Neural progenitor cell (in vitro differentiated cells): ENCODE data around the gene COL23A1. TPM values are rescaled to one million over a fixed set of nuclear protein-coding genes. Genes with fewer than 3 reads are reported as not detected.

Source experiments
- DNase-seq: peaks from one replicate; pipeline ENCODE4 v3.0.0-alpha.2; 2016; ENCODE audit warnings: low spot score
- H2AFZ ChIP-seq: fragments of 200-600 bp; sonication (generic); replicated peaks from 2 replicates; pipeline ENCODE4 v1.6.1; 2016; ENCODE audit warnings: antibody characterized with exemption
- H3F3A ChIP-seq: fragments of 200-600 bp; sonication (generic); 2 replicates; pipeline ENCODE4 v1.6.1; 2016; ENCODE audit warnings: antibody characterized with exemption, low read depth
- H3K27ac ChIP-seq: fragments of 200-600 bp; sonication (generic); 2 replicates; pipeline ENCODE4 v1.5.1; 2016; ENCODE audit warnings: mild to moderate bottlenecking
- H3K27me3 ChIP-seq: fragments of 200-600 bp; sonication (generic); 2 replicates; pipeline ENCODE4 v1.6.1; 2016; ENCODE audit warnings: mild to moderate bottlenecking, moderate library complexity
- H3K36me3 ChIP-seq: fragments of 200-600 bp; sonication (generic); 2 replicates; pipeline ENCODE4 v1.5.1; 2016
- H3K4me1 ChIP-seq: fragments of 200-600 bp; sonication (generic); 2 replicates; pipeline ENCODE4 v1.6.1; 2016; ENCODE audit warnings: mixed run types
- H3K4me2 ChIP-seq: fragments of 200-600 bp; sonication (generic); 2 replicates; pipeline ENCODE4 v1.6.1; 2016
- H3K4me3 ChIP-seq: fragments of 200-600 bp; sonication (generic); 2 replicates; pipeline ENCODE4 v1.5.1; 2016
- H3K79me2 ChIP-seq: fragments of 200-600 bp; sonication (generic); 2 replicates; pipeline ENCODE4 v1.6.1; 2016; ENCODE audit warnings: low read depth
- H3K9ac ChIP-seq: fragments of 200-600 bp; sonication (generic); 2 replicates; pipeline ENCODE4 v1.6.1; 2016
- H3K9me3 ChIP-seq: fragments of 200-600 bp; sonication (generic); 2 replicates; pipeline ENCODE4 v1.5.1; 2016; ENCODE audit warnings: low read depth
- H4K20me1 ChIP-seq: fragments of 200-600 bp; sonication (generic); 2 replicates; pipeline ENCODE4 v1.6.1; 2016; ENCODE audit warnings: low read depth
- H3K27ac Mint-ChIP-seq: 3 replicates; pipeline ENCODE4 v1.8.0; 2021; ENCODE audit warnings: mixed read lengths
- H3K27me3 Mint-ChIP-seq: 2 replicates; pipeline ENCODE4 v1.8.0; 2022; ENCODE audit warnings: low read depth, mild to moderate bottlenecking, inconsistent platforms, moderate library complexity, mixed read lengths; ENCODE audit not compliant: insufficient read depth
- H3K36me3 Mint-ChIP-seq: 3 replicates; pipeline ENCODE4 v1.8.0; 2021; ENCODE audit warnings: mixed read lengths
- H3K4me1 Mint-ChIP-seq: 3 replicates; pipeline ENCODE4 v1.8.0; 2021; ENCODE audit warnings: mixed read lengths
- H3K4me3 Mint-ChIP-seq: 3 replicates; pipeline ENCODE4 v1.8.0; 2021; ENCODE audit warnings: mild to moderate bottlenecking, moderate library complexity, mixed read lengths
- H3K9me3 Mint-ChIP-seq: 3 replicates; pipeline ENCODE4 v1.8.0; 2020; ENCODE audit warnings: mixed read lengths
- CTCF ChIP-seq: fragments of 200-600 bp; sonication (generic); IDR thresholded peaks from 2 replicates; pipeline ENCODE4 v1.5.1; 2017; ENCODE audit warnings: antibody characterized with exemption, mild to moderate bottlenecking
- EZH2 ChIP-seq: fragments of 200-600 bp; sonication (generic); IDR thresholded peaks from 2 replicates; pipeline ENCODE4 v1.6.1; 2017; ENCODE audit warnings: antibody characterized with exemption, mild to moderate bottlenecking, moderate library complexity
- EZH2phosphoT487 ChIP-seq: fragments of 200-600 bp; sonication (generic); IDR thresholded peaks from 2 replicates; pipeline ENCODE4 v1.6.1; 2017; ENCODE audit warnings: antibody characterized with exemption
- total RNA-seq: library from RNA; depleted of rRNA; stranded (reverse); fragments of >200 nt; gene quantifications from 2 replicates; pipeline ENCODE4 v1.2.3, GENCODE V29; 2015; ENCODE audit warnings: low replicate concordance

Gene COL23A1
- total RNA-seq, 1 donor from 2014 or later: not detected

- no peaks in the 10 kb centered on the region for H4K20me1 ChIP-seq
- H3K4me3 ChIP-seq: no peak overlapping the region
- no peaks in the 10 kb centered on the region for H3K27me3 ChIP-seq
- H3K9ac ChIP-seq: no peak overlapping the region
- Mint-ChIP-seq H3K9me3 (no peaks in the 10 kb centered on the region), H3K4me1 (peaks cover 7% of the 10 kb centered on the region), H3K36me3 (no peaks in the 10 kb centered on the region), H3K27ac (peak overlapping the region; percentile 53), H3K27me3 (peaks cover 4% of the 10 kb centered on the region), H3K4me3 (no peak overlapping the region)
- no peaks in the 10 kb centered on the region for H3F3A ChIP-seq
- no peaks in the 10 kb centered on the region for H3K79me2 ChIP-seq
- H3K9me3 ChIP-seq: no peaks in the 10 kb centered on the region
- no peaks in the 10 kb centered on the region for H3K4me1 ChIP-seq
- no peak overlapping the region for H2AFZ ChIP-seq
- DNase-seq: no peak
- no peak overlapping the region for H3K4me2 ChIP-seq
- H3K36me3 ChIP-seq: no peaks in the 10 kb centered on the region
- TF ChIP-seq EZH2 (no peak), EZH2phosphoT487 (no peak), CTCF (no peak)
- no peak overlapping the region for H3K27ac ChIP-seq
Measured at GRCh38 chr5:178242416-178242815, 347.8 kb downstream of the COL23A1 start.

GRCh38 chr5:178241688-178242231 lies 348.4 kb downstream of the COL23A1 start:
- no peaks in the 10 kb centered on the region for H4K20me1 ChIP-seq
- H3K9me3 ChIP-seq: no peaks in the 10 kb centered on the region
- H3K4me1 ChIP-seq: no peaks in the 10 kb centered on the region
- no peak overlapping the region for H3K27ac Mint-ChIP-seq
- no peaks in the 10 kb centered on the region for H3K36me3 ChIP-seq
- no peaks in the 10 kb centered on the region for H3K27me3 ChIP-seq
- peaks cover 6% of the 10 kb centered on the region for H3K27me3 Mint-ChIP-seq
- H3F3A ChIP-seq: no peaks in the 10 kb centered on the region
- H2AFZ ChIP-seq: no peak overlapping the region
- H3K9me3 Mint-ChIP-seq: no peaks in the 10 kb centered on the region
- no peak for DNase-seq
- no peak overlapping the region for H3K9ac ChIP-seq
- peaks cover 7% of the 10 kb centered on the region for H3K4me1 Mint-ChIP-seq
- H3K27ac ChIP-seq: no peak overlapping the region
- H3K4me3 ChIP-seq: no peak overlapping the region
- H3K4me3 Mint-ChIP-seq: no peak overlapping the region
- no peaks in the 10 kb centered on the region for H3K36me3 Mint-ChIP-seq
- H3K4me2 ChIP-seq: no peak overlapping the region
- H3K79me2 ChIP-seq: no peaks in the 10 kb centered on the region
- TF ChIP-seq EZH2 (no peak), EZH2phosphoT487 (no peak), CTCF (no peak)

- Histone ChIP-seq H3K4me3 (no peak overlapping the region), H2AFZ (no peak overlapping the region), H3K4me2 (no peak overlapping the region), H3K27ac (no peak overlapping the region), H3K9ac (no peak overlapping the region), H3K36me3 (no peaks in the 10 kb centered on the region), H3K79me2 (no peaks in the 10 kb centered on the region), H3K4me1 (no peaks in the 10 kb centered on the region), H3K9me3 (no peaks in the 10 kb centered on the region), H3K27me3 (no peaks in the 10 kb centered on the region), H3F3A (no peaks in the 10 kb centered on the region), H4K20me1 (no peaks in the 10 kb centered on the region)
- Mint-ChIP-seq H3K4me1 (peaks cover 7% of the 10 kb centered on the region), H3K9me3 (no peaks in the 10 kb centered on the region), H3K27me3 (peaks cover 8% of the 10 kb centered on the region), H3K4me3 (no peak overlapping the region), H3K36me3 (no peaks in the 10 kb centered on the region), H3K27ac (no peak overlapping the region)
- no peak for TF ChIP-seq EZH2
- no peak for TF ChIP-seq EZH2phosphoT487
- TF ChIP-seq CTCF: no peak
- DNase-seq: no peak
Measured at GRCh38 chr5:178241231-178241663, 348.9 kb downstream of the COL23A1 start.
